Activated naive CD8-positive, alpha-beta T cell treated with anti-CD3 and anti-CD28 coated beads, Interleukin-2, amount 10 ng/mL, durations not matched to agents 7 days and 5 days (primary cell): Measurements from ENCODE around the gene MOV10. TPM values are rescaled to one million over a fixed set of nuclear protein-coding genes. Genes with fewer than 3 reads are reported as not detected.
"Not testable (repeated sequence)": the region's sequence is repeated elsewhere in the genome, so short reads cannot be mapped to it uniquely, and the experiment has no call there.

Experiments
- ATAC-seq: fragments of 150-1000 bp; cut with Tn5 transposase; one replicate; pipeline ENCODE4 v1.10.0; 2021; ENCODE audit warnings: low read depth, moderate library complexity
- POLR2A ChIA-PET: fragments of 350-600 bp; sonication (Branson Sonifier 250); formaldehyde crosslinking; loops from one replicate; lab custom pipeline; 2021; ENCODE audit warnings: antibody characterized with exemption; lab: Charles Lee
- DNase-seq: peaks from one replicate; pipeline ENCODE4 v3.0.0; 2021
- H3K27ac Mint-ChIP-seq: one replicate; pipeline ENCODE4 v1.8.0; 2022; ENCODE audit warnings: mild to moderate bottlenecking, mixed read lengths
- H3K27me3 Mint-ChIP-seq: one replicate; pipeline ENCODE4 v1.8.0; 2022; ENCODE audit warnings: mild to moderate bottlenecking, moderate library complexity, mixed read lengths
- H3K36me3 Mint-ChIP-seq: one replicate; pipeline ENCODE4 v1.8.0; 2021; ENCODE audit warnings: mild to moderate bottlenecking, mixed read lengths
- H3K4me1 Mint-ChIP-seq: one replicate; pipeline ENCODE4 v1.8.0; 2021; ENCODE audit warnings: mixed read lengths
- H3K4me3 Mint-ChIP-seq: one replicate; pipeline ENCODE4 v1.8.0; 2022; ENCODE audit warnings: mild to moderate bottlenecking, moderate library complexity, mixed read lengths
- H3K9me3 Mint-ChIP-seq: one replicate; pipeline ENCODE4 v1.8.0; 2021; ENCODE audit warnings: mixed read lengths
- total RNA-seq, 2 experiments: library from RNA; stranded (reverse); gene quantifications; one replicate each; pipeline ENCODE4 v1.2.3, GENCODE V29; 2021

Gene MOV10
- total RNA-seq, 2 experiments from 2014 or later = 124 to 130 TPM

DNA sequence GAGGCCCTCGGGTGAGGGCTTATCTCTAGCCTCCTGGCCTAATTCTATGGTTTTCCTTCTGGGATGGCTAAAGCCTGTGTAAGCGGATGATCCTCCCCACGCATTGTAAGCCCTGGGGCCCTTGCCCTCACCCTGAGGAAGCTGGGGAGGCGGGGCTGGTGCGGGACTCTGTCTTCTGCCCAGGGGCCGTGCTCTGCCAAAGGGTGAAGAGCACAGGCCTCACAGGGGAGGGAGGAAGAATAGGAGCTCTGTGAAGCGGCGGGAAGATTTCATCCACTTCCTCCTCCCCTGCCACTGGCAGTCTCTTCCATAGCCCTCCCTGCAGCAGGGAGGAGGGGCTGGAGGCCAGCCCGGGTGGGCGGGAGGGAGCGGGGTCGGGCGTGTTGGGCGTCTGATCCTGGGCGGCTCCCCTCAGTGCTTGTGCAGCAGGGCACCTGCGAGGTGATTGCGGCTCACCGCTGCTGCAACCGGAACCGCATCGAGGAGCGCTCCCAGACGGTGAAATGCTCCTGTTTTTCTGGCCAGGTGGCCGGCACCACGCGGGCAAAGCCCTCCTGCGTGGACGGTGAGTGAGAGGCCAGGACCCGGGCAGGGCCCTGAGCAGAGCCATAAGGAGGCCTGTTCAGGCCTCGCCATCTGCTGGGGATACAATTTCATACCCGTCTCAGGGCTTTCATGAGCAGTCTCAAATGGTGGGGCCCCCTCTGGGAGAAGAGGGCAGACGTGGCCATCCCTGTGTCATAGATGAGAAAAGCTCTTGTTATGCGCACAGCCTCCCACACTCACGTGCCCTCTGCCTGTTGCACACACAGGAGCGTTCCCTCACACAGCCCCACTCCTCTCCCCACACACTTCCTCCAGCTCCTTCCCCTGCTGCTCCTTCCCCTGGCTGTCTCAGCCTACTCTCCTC, 48.4 kb downstream of the MOV10 start:
- POLR2A ChIA-PET = no interaction called here
- H3K27ac Mint-ChIP-seq = no peak overlapping the region
- DNase-seq (peak; percentile 41), ATAC-seq (no peak)
- no peaks in the 10 kb centered on the region for H3K36me3 Mint-ChIP-seq
- H3K9me3 Mint-ChIP-seq = no peaks in the 10 kb centered on the region
- peaks cover 10% of the 10 kb centered on the region for H3K4me1 Mint-ChIP-seq
- peak overlapping the region; percentile 61 for H3K4me3 Mint-ChIP-seq
- H3K27me3 Mint-ChIP-seq = peaks cover 34% of the 10 kb centered on the region

DNA sequence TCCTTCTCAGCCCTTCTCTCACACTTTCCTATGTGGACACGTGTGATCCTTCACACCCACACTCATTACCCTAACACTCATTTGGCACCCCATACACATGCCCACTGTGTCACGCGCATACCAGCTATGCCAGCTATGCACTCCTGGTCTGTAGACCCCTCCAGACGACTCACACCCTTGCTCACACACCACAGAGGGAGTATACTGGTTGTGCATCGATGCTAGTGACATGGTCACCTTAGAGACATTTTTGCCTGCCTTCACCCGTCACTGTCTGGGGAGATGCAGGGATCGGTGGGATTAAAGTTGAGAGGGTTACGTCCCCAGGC, 49.0 kb downstream of the MOV10 start:
- Mint-ChIP-seq H3K27me3 (peaks cover 33% of the 10 kb centered on the region), H3K27ac (no peak overlapping the region), H3K36me3 (no peaks in the 10 kb centered on the region), H3K4me3 (peak overlapping the region; percentile 29), H3K4me1 (peaks cover 10% of the 10 kb centered on the region), H3K9me3 (no peaks in the 10 kb centered on the region)
- POLR2A ChIA-PET = no interaction called here
- ATAC-seq = no peak
- no peak for DNase-seq

DNA sequence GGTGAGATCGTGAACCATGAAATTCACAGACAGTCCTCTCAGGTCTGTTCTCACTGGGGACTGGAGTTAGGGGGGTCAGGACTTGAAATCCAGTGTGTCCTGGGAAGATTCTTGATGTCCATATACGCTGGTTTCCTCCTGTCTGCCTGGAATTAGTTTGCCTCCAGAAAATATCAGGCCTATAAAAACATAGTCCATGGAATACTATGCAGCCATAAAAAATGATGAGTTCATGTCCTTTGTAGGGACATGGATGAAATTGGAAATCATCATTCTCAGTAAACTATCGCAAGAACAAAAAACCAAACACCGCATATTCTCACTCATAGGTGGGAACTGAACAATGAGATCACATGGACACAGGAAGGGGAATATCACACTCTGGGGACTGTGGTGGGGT, 49.8 kb downstream of the MOV10 start:
- H3K9me3 Mint-ChIP-seq, H3K27ac Mint-ChIP-seq, H3K4me1 Mint-ChIP-seq, POLR2A ChIA-PET, DNase-seq, ATAC-seq, H3K36me3 Mint-ChIP-seq, H3K4me3 Mint-ChIP-seq: not testable (repeated sequence)
- H3K27me3 Mint-ChIP-seq = peaks cover 28% of the 10 kb centered on the region

DNA sequence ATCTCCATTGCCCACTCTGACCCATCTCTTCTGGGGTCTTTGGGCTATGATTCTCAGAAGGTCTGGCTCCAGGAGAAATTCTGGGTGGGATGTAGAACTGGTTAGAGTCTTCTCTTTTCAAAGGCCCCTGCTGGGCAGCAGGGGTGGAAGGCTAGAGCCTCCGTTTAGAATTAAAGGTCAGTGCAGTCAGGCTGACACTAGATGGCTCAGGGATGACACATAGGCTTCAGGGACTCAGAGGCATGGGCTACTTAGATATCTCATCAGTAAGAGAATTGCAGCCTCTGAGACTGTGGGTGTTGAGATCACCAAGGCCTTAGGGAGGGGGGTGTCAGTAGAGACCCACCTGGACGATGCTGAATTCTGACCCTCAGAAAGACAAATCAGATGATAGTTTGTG, 53.3 kb downstream of the MOV10 start:
- peaks cover 6% of the 10 kb centered on the region for H3K4me1 Mint-ChIP-seq
- ATAC-seq (no peak), DNase-seq (no peak)
- no peaks in the 10 kb centered on the region for H3K36me3 Mint-ChIP-seq
- no peak overlapping the region for H3K27ac Mint-ChIP-seq
- peaks cover 6% of the 10 kb centered on the region for H3K27me3 Mint-ChIP-seq
- no peaks in the 10 kb centered on the region for H3K9me3 Mint-ChIP-seq
- POLR2A ChIA-PET = no interaction called here
- H3K4me3 Mint-ChIP-seq = no peak overlapping the region

DNA sequence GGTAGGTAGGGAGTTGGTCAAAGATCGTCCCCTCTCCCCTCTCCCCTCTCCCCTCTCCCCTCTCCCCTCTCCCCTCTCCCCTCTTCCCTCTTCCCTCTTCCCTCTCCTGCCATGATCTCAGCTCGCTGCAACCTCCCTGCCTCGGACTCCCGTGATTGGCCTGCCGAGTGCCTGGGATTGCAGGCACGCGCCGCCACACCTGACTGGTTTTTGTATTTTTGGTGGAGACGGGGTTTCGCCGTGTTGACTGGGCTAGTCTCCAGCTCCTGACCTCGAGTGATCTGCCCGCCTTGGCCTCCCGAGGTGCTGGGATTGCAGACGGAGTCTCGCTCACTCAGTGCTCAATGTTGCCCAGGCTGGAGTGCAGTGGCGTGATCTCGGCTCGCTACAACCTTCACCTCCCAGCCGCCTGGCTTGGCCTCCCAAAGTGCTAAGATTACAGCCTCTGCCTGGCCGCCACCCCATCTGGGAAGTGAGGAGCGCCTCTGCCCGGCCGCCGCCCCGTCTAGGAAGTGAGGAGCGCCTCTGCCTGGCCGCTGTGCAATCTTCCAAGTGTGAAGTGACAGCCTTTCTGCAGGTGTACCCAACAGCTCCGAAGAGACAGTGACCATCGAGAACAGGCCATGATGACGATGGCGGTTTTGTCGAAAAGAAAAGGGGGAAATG, 54.0 kb downstream of the MOV10 start:
- H3K27me3 Mint-ChIP-seq, POLR2A ChIA-PET, H3K4me3 Mint-ChIP-seq, H3K36me3 Mint-ChIP-seq, ATAC-seq, H3K4me1 Mint-ChIP-seq, H3K9me3 Mint-ChIP-seq, H3K27ac Mint-ChIP-seq, DNase-seq: not testable (repeated sequence)

DNA sequence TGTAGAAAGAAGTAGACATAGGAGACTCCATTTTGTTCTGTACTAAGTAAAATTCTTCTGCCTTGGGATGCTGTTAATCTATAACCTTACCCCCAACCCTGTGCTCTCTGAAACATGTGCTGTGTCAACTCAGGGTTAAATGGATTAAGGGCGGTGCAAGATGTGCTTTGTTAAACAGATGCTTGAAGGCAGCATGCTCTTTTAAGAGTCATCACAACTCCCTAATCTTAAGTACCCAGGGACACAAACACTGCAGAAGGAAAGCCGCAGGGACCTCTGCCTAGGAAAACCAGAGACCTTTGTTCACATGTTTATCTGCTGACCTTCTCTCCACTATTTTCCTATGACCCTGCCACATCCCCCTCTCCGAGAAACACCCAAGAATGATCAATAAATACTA, 54.6 kb downstream of the MOV10 start:
- not testable (repeated sequence) for H3K36me3 Mint-ChIP-seq, DNase-seq, H3K27ac Mint-ChIP-seq, H3K4me1 Mint-ChIP-seq, ATAC-seq, H3K9me3 Mint-ChIP-seq, H3K4me3 Mint-ChIP-seq, H3K27me3 Mint-ChIP-seq
- POLR2A ChIA-PET = interaction anchor here (0.7 kb wide), 1 partner anchor 1085 kb away, joined by 3 read pairs; no protein-coding TSS in a partner anchor

DNA sequence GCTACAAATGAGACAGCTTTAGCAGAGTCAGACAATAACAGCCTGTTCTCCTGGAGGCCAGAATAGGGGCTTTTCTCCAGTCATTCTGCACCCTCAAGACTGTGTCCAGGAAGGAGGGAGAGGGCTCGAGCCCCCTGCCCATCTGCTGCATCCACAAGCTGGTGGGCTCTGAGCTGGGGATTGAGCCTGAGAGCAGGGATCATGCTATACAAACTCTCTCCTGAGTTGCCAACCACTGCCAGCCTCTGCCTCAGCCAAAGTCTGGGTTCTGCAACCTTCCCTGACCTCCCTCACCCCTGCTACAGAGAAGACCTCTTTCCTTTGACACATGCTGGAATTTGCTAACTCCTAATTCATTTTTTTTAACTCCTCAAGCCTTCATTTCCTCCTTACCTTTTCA, 55.5 kb downstream of the MOV10 start:
- H3K4me3 Mint-ChIP-seq = no peak overlapping the region
- H3K36me3 Mint-ChIP-seq = no peaks in the 10 kb centered on the region
- no peaks in the 10 kb centered on the region for H3K4me1 Mint-ChIP-seq
- no peak overlapping the region for H3K27ac Mint-ChIP-seq
- no peak for DNase-seq
- peaks cover 6% of the 10 kb centered on the region for H3K27me3 Mint-ChIP-seq
- no peak for ATAC-seq
- POLR2A ChIA-PET = interaction anchor here (0.7 kb wide), 1 partner anchor 1084 kb away, joined by 3 read pairs; no protein-coding TSS in a partner anchor
- H3K9me3 Mint-ChIP-seq = no peaks in the 10 kb centered on the region

DNA sequence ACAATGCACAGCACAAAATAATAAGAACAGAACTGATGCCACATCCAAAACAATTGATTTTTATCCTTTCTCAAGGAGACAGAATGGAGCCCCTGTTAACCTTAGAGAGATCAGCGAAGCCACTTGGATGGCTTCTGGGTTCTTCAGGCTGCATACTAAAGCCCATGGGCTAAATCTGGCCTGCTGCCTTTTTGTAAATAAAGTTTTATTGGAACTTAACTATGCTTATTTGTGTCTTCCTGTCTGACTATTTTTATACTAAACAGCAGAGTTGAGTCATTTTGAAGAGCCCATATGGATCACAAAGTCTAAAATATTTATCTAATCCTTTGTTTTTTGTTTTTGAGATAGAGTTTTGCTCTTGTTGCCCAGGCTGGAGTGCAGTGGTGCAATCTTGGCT, 57.0 kb downstream of the MOV10 start:
- POLR2A ChIA-PET = no interaction called here
- H3K4me3 Mint-ChIP-seq = no peak overlapping the region
- peaks cover 6% of the 10 kb centered on the region for H3K27me3 Mint-ChIP-seq
- no peak for ATAC-seq
- no peaks in the 10 kb centered on the region for H3K9me3 Mint-ChIP-seq
- H3K36me3 Mint-ChIP-seq = no peaks in the 10 kb centered on the region
- no peaks in the 10 kb centered on the region for H3K4me1 Mint-ChIP-seq
- no peak overlapping the region for H3K27ac Mint-ChIP-seq
- no peak for DNase-seq

DNA sequence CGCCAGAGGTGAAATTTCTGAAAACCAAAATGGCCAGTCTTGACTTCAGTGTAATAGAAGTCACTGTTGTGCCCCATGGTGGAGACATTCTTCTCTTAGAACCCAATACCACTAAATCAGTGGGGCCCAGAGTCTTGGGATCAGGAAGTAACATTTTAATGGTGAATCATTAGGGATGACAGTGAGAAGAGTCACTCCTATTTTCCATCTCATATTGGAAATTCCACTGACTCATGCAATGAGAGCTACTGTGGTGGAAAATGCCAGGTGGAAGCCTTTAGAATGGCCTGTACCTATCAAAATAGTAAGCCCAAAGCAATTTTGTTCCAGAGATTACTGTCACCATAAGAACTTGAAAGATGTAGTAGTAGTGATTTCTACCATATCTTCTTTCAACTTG, 61.3 kb downstream of the MOV10 start:
- DNase-seq = no peak
- POLR2A ChIA-PET = no interaction called here

DNA sequence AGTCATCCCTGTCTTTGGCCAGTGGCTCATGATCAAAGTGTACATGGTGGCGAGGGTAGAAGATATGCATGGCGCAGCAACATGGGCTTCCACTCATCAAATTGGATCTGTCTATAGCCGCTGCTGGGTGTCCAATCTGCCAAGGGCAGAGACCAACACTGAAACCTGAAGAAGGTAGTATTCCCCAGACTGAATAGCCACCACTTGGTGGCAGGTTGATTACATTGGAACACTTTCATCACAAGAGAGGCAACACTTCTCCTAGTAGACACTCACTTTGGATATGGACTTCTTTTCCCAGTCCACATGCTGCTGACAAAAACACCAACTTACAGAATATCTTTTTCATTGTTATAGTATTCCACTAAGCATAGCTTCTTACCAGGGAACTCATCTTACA, 63.1 kb downstream of the MOV10 start:
- Mint-ChIP-seq H3K27me3 (peaks cover 44% of the 10 kb centered on the region), H3K36me3 (no peaks in the 10 kb centered on the region), H3K9me3 (peaks cover 1% of the 10 kb centered on the region), H3K4me1 (no peaks in the 10 kb centered on the region), H3K27ac (no peak overlapping the region), H3K4me3 (no peak overlapping the region)
- ATAC-seq = no peak
- DNase-seq = no peak
- POLR2A ChIA-PET = no interaction called here

More for the DNA sequence above, 61.3 kb downstream of the MOV10 start:
- H3K4me3 Mint-ChIP-seq = no peak overlapping the region
- no peaks in the 10 kb centered on the region for H3K36me3 Mint-ChIP-seq
- no peak for ATAC-seq
- H3K4me1 Mint-ChIP-seq = no peaks in the 10 kb centered on the region
- H3K27me3 Mint-ChIP-seq = peaks cover 35% of the 10 kb centered on the region
- peaks cover 1% of the 10 kb centered on the region for H3K9me3 Mint-ChIP-seq
- no peak overlapping the region for H3K27ac Mint-ChIP-seq

DNA sequence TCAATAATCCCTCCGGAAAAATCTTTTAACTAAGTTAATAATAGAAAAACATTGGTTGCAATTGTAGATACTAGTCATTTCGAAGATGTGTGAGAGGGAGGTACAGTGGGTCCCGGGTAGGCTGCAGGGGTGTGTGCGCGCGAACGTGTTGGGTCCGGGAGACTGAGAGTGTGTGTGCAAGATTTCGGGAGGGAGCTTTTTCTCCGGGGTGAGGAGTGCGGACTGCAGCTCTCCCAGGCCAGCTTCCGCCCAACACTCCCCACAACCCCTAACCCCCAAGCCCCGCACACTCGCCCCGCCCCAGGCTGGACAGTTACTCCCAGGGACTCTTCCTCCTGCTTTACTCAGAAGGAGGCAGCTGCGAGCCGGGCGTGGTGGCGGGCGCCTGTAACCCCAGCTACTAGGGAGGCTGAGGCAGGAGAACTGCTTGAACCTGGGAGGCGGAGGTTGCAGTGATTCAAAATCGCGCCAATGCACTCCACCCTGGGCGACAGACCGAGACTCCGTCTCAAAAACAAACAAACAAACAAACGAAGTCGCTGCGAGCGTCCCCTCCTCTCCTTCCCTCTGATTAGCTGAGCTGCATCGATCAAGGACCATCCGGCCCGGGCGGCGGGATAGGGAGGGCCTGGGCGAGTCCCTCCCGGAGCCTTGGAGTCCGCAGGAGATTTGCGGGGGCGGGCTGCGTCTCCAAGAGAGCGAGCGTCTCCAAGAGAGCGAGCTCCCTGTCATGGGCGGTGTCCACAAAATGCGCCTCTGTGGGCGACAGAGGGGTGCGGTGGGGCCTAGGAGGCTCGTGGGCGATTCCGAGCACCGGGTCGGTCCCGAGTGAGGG, 68.9 kb downstream of the MOV10 start:
- DNase-seq = no peak

DNA sequence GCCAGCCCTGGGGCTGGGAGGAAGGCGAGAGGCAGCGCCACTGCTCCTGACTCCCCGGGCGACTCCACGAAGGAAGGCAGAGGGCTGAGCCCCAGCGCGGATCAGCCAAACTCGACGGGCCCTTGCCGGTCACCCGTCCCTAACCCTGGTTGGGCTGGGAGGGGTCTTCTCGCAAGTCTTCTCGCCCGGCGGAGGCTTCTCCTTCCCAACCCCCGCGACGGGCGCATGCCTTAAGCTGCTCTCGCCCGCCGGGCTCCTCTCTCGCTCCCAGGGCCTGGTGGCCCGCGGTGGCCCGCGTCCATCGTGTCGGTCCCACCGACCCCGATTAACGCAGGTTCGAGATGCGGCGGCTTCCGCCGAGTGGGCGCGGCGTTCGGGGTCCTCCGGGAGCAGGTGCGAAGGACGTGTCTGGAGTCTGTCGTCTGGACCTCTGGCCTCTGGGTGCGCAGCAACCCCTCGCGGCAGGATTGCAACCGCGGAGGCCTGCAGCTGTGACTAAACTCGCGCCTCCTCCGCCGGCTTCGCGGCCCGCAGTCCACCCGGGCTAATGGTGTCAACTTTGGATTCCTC, 69.6 kb downstream of the MOV10 start:
- H3K4me1 Mint-ChIP-seq = no peaks in the 10 kb centered on the region
- H3K27me3 Mint-ChIP-seq = peaks cover 67% of the 10 kb centered on the region
- H3K36me3 Mint-ChIP-seq = no peaks in the 10 kb centered on the region
- H3K4me3 Mint-ChIP-seq = no peak overlapping the region
- peaks cover 1% of the 10 kb centered on the region for H3K9me3 Mint-ChIP-seq
- no peak overlapping the region for H3K27ac Mint-ChIP-seq
- POLR2A ChIA-PET = no interaction called here
- DNase-seq = peak; percentile 38
- no peak for ATAC-seq

More for the DNA sequence above, 68.9 kb downstream of the MOV10 start:
- Mint-ChIP-seq H3K9me3 (peaks cover 1% of the 10 kb centered on the region), H3K4me1 (no peaks in the 10 kb centered on the region), H3K4me3 (no peak overlapping the region), H3K27me3 (peaks cover 73% of the 10 kb centered on the region), H3K36me3 (no peaks in the 10 kb centered on the region), H3K27ac (no peak overlapping the region)
- POLR2A ChIA-PET = no interaction called here
- ATAC-seq = no peak

DNA sequence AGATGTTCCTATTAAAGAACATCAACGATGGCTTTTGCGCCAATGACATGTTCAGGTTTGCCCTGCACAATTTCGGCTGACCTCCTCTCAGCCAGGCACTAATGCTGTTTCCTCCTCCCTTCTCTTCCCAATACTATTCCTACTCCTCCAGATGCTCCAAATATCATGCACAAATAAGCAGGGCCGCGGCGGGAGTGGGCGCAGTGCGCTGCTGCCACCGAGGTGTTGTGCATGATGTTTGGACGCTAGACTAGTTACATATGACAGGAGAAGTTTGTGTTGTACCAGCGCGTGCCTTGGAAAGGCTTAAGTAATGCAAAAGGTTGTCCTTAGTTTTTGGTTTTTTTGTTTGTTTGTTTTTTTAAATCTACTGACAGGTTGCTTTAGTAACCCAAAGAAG, 73.9 kb downstream of the MOV10 start:
- Mint-ChIP-seq H3K9me3 (peaks cover 1% of the 10 kb centered on the region), H3K4me3 (no peak overlapping the region), H3K4me1 (no peaks in the 10 kb centered on the region), H3K27me3 (peaks cover 43% of the 10 kb centered on the region), H3K27ac (no peak overlapping the region), H3K36me3 (peaks cover 2% of the 10 kb centered on the region)
- POLR2A ChIA-PET = no interaction called here
- no peak for DNase-seq
- no peak for ATAC-seq
